Activated CD4-positive, alpha-beta memory T cell treated with anti-CD3 and anti-CD28 coated beads for 36 hours (primary cell): ENCODE results near the gene ANAPC16. TPM values are rescaled to one million over a fixed set of nuclear protein-coding genes. Genes with fewer than 3 reads are reported as not detected.

Source experiments
- total RNA-seq, 2 experiments: library from RNA; stranded (reverse); gene quantifications; one replicate each; pipeline ENCODE4 v1.2.3, GENCODE V29; 2021

The ANAPC16 gene
- total RNA-seq, 2 experiments from 2014 or later, result 119 to 122 TPM

Other genes with a start within 250 kb of the ANAPC16 start
- 100 to 1,000 TPM; 216 to 218 TPM for gene SPOCK2, start 127.5 kb upstream of the ANAPC16 start, total RNA-seq
- gene ASCC1, start 264 bp downstream of the ANAPC16 start, total RNA-seq, result 10 to 100 TPM; 50.9 to 52.5 TPM
- 100 to 1,000 TPM; 637 TPM for gene DDIT4, start 57.9 kb downstream of the ANAPC16 start, total RNA-seq
- gene DNAJB12, start 138.9 kb downstream of the ANAPC16 start, total RNA-seq, result 10 to 100 TPM; 18.9 to 19.8 TPM